Sigmoid colon (tissue), 7 donors: ENCODE measurements around the gene APOH. TPM values are rescaled to one million over a fixed set of nuclear protein-coding genes. Genes with fewer than 3 reads are reported as not detected.
A peak's percentile ranks its signal among the peaks of the same experiment; 100 is the strongest.
"Not testable (repeated sequence)": the region's sequence is repeated elsewhere in the genome, so short reads cannot be mapped to it uniquely, and the experiment has no call there.

ENCODE experiments used
- DNase-seq: peaks from one replicate; pipeline ENCODE4 v3.0.0-alpha.2; 2019
- H3K27ac ChIP-seq, 4 donors: fragments of 200-600 bp; sonication (generic); one replicate each; pipeline ENCODE4 v1.5.1; 2016 to 2019; ENCODE audit warnings: mild to moderate bottlenecking in 1 of 4
- H3K27me3 ChIP-seq, 3 donors: fragments of 200-600 bp; sonication (generic); one replicate each; pipeline ENCODE4 v1.5.1; 2019; ENCODE audit warnings: mild to moderate bottlenecking in 1 of 3
- H3K36me3 ChIP-seq, 4 donors: fragments of 200-600 bp; sonication (generic); one replicate each; pipeline ENCODE4 v1.5.1; 2016 to 2019
- H3K4me1 ChIP-seq, 4 donors: fragments of 200-600 bp; sonication (generic); one replicate each; pipeline ENCODE4 v1.5.1; 2017 to 2019
- H3K4me3 ChIP-seq, 4 donors: fragments of 200-600 bp; sonication (generic); one replicate each; pipeline ENCODE4 v1.5.1; 2017 to 2019; ENCODE audit warnings: mild to moderate bottlenecking in 2 of 4, moderate library complexity in 1 of 4
- H3K9me3 ChIP-seq, 4 donors: fragments of 200-600 bp in 3 of 4; sonication (generic) in 3 of 4; one replicate each; pipeline versions ENCODE4 v1.5.1 to v1.6.1; 2013 to 2019
- EP300 ChIP-seq, 4 donors: sonication (generic); formaldehyde crosslinking; IDR thresholded peaks; one replicate each; pipeline ENCODE4 v1.6.1; 2017; ENCODE audit warnings: antibody characterized with exemption in 4 of 4
- POLR2A ChIP-seq, 2 donors: fragments of 450-650 bp; IDR thresholded peaks; one replicate each; pipeline ENCODE4 v1.6.1; 2016; ENCODE audit warnings: antibody characterized with exemption in 2 of 2, mild to moderate bottlenecking in 2 of 2, moderate library complexity in 2 of 2
- POLR2AphosphoS5 ChIP-seq, 4 donors: sonication (generic); formaldehyde crosslinking; IDR thresholded peaks; one replicate each; pipeline ENCODE4 v1.6.1; 2017; ENCODE audit warnings: antibody characterized with exemption in 4 of 4
- WGBS, 2 donors: extraction: QIAGEN DNeasy Blood & Tissue Kit; methylation state at CpG; one replicate each; pipeline ENCODE4 v1.1.7; 2013; 5-methylcytosine and 5-hydroxymethylcytosine counted together
- intact Hi-C: fragments of 100-400 bp; cut with DNase I; formaldehyde crosslinking; loops from one replicate; pipeline ENCODE4 v1.15.1; 2023
- polyA plus RNA-seq, 3 donors: library from polyadenylated mRNA; stranded (reverse); fragments of 200-250 nt; gene quantifications; one replicate each; pipeline ENCODE4 v1.2.3, GENCODE V29; 2013
- total RNA-seq, 4 donors: library from RNA; depleted of rRNA; stranded (reverse); fragments of >200 nt; gene quantifications; one replicate each; pipeline ENCODE4 v1.1.0, GENCODE V29; 2016
- TF ChIP-seq, protein P1 (sequence below), 4 experiments: fragments of 450-650 bp in 3 of 4; fragments of 200-600 bp in 1 of 4; IDR thresholded peaks; one replicate each; pipeline ENCODE4 v1.5.1; 2016 to 2019; ENCODE audit warnings: antibody characterized with exemption in 4 of 4, mild to moderate bottlenecking in 3 of 4, moderate library complexity in 2 of 4
- donor health status: healthy with polysubstance abuse.
- donor health status: Bipolar disorder and iron deficiency.
- donor health status: healthy.

APOH gene
- total and polyA plus RNA-seq, 7 donors, result 0.20 to 0.71 TPM; not detected in 5

- no peaks in the 10 kb centered on the region for H3K27me3 ChIP-seq
Measured at GRCh38 chr17:66255112-66255511, 25.9 kb upstream of the APOH start.

DNA sequence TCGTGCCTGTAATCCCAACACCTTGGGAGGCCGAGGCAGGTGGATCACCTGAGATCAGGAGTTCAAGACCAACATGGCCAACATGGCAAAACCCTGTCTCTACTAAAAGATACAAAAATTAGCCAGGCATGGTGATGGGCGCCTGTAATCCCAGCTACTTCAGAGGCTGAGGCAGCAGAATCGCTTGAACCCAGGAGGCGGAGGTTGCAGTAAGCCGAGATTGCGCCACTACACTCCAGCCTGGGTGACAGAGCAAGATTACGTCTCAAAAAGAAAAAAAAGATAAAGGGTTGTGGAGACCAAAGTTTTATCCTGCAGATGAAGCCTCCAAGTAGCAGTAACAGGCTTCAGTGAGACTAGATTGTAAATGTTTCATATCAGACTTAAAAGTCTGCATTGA lies 24.2 kb upstream of the APOH start:
- H3K27ac ChIP-seq, H3K9me3 ChIP-seq, intact Hi-C loops, DNase-seq, H3K4me3 ChIP-seq, H3K27me3 ChIP-seq, H3K36me3 ChIP-seq, H3K4me1 ChIP-seq: not testable (repeated sequence)
- 87 to 92% methylated on average over 8 of the region's 8 CpGs for WGBS, 2 donors

More at GRCh38 chr17:66255112-66255511, 25.9 kb upstream of the APOH start:
- no peaks in the 10 kb centered on the region for H3K9me3 ChIP-seq
- H3K4me1 ChIP-seq, result peaks cover 0 to 3% (median 0%) of the 10 kb centered on the region in 4 donors
- TF ChIP-seq, protein P1, sequence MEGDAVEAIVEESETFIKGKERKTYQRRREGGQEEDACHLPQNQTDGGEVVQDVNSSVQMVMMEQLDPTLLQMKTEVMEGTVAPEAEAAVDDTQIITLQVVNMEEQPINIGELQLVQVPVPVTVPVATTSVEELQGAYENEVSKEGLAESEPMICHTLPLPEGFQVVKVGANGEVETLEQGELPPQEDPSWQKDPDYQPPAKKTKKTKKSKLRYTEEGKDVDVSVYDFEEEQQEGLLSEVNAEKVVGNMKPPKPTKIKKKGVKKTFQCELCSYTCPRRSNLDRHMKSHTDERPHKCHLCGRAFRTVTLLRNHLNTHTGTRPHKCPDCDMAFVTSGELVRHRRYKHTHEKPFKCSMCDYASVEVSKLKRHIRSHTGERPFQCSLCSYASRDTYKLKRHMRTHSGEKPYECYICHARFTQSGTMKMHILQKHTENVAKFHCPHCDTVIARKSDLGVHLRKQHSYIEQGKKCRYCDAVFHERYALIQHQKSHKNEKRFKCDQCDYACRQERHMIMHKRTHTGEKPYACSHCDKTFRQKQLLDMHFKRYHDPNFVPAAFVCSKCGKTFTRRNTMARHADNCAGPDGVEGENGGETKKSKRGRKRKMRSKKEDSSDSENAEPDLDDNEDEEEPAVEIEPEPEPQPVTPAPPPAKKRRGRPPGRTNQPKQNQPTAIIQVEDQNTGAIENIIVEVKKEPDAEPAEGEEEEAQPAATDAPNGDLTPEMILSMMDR (IDR thresholded peaks at IDR 0.05), result peak; percentile 55 to 92 (median 69)
- TF ChIP-seq POLR2A (IDR thresholded peaks at IDR 0.05), result no peak
- peak in 1 of 4 donors; percentile 33 for TF ChIP-seq POLR2AphosphoS5 (IDR thresholded peaks at IDR 0.05)
- H3K27ac ChIP-seq, result no peak overlapping the region
- H3K36me3 ChIP-seq, result no peaks in the 10 kb centered on the region
- H3K4me3 ChIP-seq, result no peak overlapping the region
- WGBS, 2 donors, result 23% methylated on average over 4 of the region's 4 CpGs
- DNase-seq, result no peak
- intact Hi-C loops, result loop anchor here (1.0 to 2.0 kb wide), 3 partner anchors 312 to 417 kb away; no protein-coding TSS in a partner anchor

GRCh38 chr17:66250686-66251085 lies 21.5 kb upstream of the APOH start:
- H3K4me3 ChIP-seq, result no peak overlapping the region

GRCh38 chr17:66248285-66248684 lies 19.1 kb upstream of the APOH start:
- intact Hi-C loops, result no loop called here
- no peak overlapping the region for H3K4me3 ChIP-seq
- H3K27ac ChIP-seq, result no peak overlapping the region
- H3K36me3 ChIP-seq, result no peaks in the 10 kb centered on the region
- 69 to 70% methylated on average over 5 of the region's 5 CpGs for WGBS, 2 donors
- no peaks in the 10 kb centered on the region for H3K9me3 ChIP-seq
- H3K27me3 ChIP-seq, result no peaks in the 10 kb centered on the region
- no peaks in the 10 kb centered on the region for H3K4me1 ChIP-seq
- no peak for DNase-seq
- TF ChIP-seq, protein P1 (IDR thresholded peaks at IDR 0.05), result no peak
- no peak for TF ChIP-seq POLR2A (IDR thresholded peaks at IDR 0.05)
- TF ChIP-seq POLR2AphosphoS5 (IDR thresholded peaks at IDR 0.05), result no peak
- no peak for TF ChIP-seq EP300 (IDR thresholded peaks at IDR 0.05)

More at GRCh38 chr17:66250686-66251085, 21.5 kb upstream of the APOH start:
- Histone ChIP-seq H3K27me3 (no peaks in the 10 kb centered on the region), H3K4me1 (peaks cover 0 to 3% (median 0%) of the 10 kb centered on the region in 4 donors), H3K27ac (no peak overlapping the region), H3K9me3 (no peaks in the 10 kb centered on the region), H3K36me3 (no peaks in the 10 kb centered on the region)
- intact Hi-C loops, result no loop called here
- no peak for DNase-seq
- TF ChIP-seq, protein P1 (IDR thresholded peaks at IDR 0.05), result no peak
- TF ChIP-seq EP300 (IDR thresholded peaks at IDR 0.05), result no peak
- TF ChIP-seq POLR2AphosphoS5 (IDR thresholded peaks at IDR 0.05), result no peak
- TF ChIP-seq POLR2A (IDR thresholded peaks at IDR 0.05), result no peak
- 86 to 91% methylated on average over 3 of the region's 3 CpGs for WGBS, 2 donors

- DNase-seq, result no peak
- intact Hi-C loops, result no loop called here
- no peaks in the 10 kb centered on the region for H3K9me3 ChIP-seq
- H3K27me3 ChIP-seq, result no peaks in the 10 kb centered on the region
- TF ChIP-seq POLR2AphosphoS5 (IDR thresholded peaks at IDR 0.05) (no peak), POLR2A (IDR thresholded peaks at IDR 0.05) (no peak), EP300 (IDR thresholded peaks at IDR 0.05) (no peak)
- TF ChIP-seq, protein P1 (IDR thresholded peaks at IDR 0.05), result no peak
- no peaks in the 10 kb centered on the region for H3K36me3 ChIP-seq
- WGBS, 2 donors, result 22 to 53% methylated on average over 1 of the region's 1 CpG
- H3K27ac ChIP-seq, result no peak overlapping the region
- H3K4me3 ChIP-seq, result no peak overlapping the region
- no peaks in the 10 kb centered on the region for H3K4me1 ChIP-seq
Measured at GRCh38 chr17:66241839-66242238, 12.6 kb upstream of the APOH start.
